HepG2 (cell line): ENCODE results near the gene CDC34. TPM values are rescaled to one million over a fixed set of nuclear protein-coding genes. Genes with fewer than 3 reads are reported as not detected.

ENCODE experiments used
- CENPBD1 ChIP-seq: sonication (generic); formaldehyde crosslinking; IDR thresholded peaks from 2 replicates; pipeline ENCODE4 v1.8.0; 2022; ENCODE audit warnings: missing genetic modification reagents, low read depth, mild to moderate bottlenecking, borderline replicate concordance
- HNF4A ChIP-seq: sonication (generic); formaldehyde crosslinking; IDR thresholded peaks from 2 replicates; pipeline ENCODE4 v1.4.0; 2020; ENCODE audit warnings: missing genetic modification reagents
- KMT2A ChIP-seq: sonication (generic); formaldehyde crosslinking; IDR thresholded peaks from 2 replicates; pipeline ENCODE4 v1.4.0; 2020; ENCODE audit warnings: missing genetic modification reagents
- MTF1 ChIP-seq: sonication (generic); formaldehyde crosslinking; IDR thresholded peaks from 2 replicates; pipeline ENCODE4 v1.5.0; 2020; ENCODE audit warnings: missing genetic modification reagents
- PLRG1 ChIP-seq: fragments of 450-650 bp; conservative IDR thresholded peaks from 2 replicates; pipeline ENCODE4 v1.6.1; 2016
- RAD21 ChIP-seq: fragments of 450-650 bp; formaldehyde crosslinking; IDR thresholded peaks from 2 replicates; pipeline ENCODE4 v1.5.0; 2020; ENCODE audit warnings: mild to moderate bottlenecking
- REST ChIP-seq, 2 experiments: IDR thresholded peaks; 2 replicates each; pipeline ENCODE4 v1.6.1; 2011 to 2012; ENCODE audit warnings: low read length in 2 of 2, borderline replicate concordance in 1 of 2, low read depth in 1 of 2, mild to moderate bottlenecking in 1 of 2, moderate library complexity in 1 of 2
- SALL1 ChIP-seq: sonication (generic); formaldehyde crosslinking; IDR thresholded peaks from 2 replicates; pipeline ENCODE4 v1.8.0; 2022; ENCODE audit warnings: mild to moderate bottlenecking, missing genetic modification reagents
- TEAD3 ChIP-seq: optimal IDR thresholded peaks from 2 replicates; pipeline ENCODE3; 2016; ENCODE audit warnings: borderline replicate concordance
- ZBTB8A ChIP-seq: sonication (generic); formaldehyde crosslinking; IDR thresholded peaks from 2 replicates; pipeline ENCODE4 v1.4.0; 2020; ENCODE audit warnings: mild to moderate bottlenecking, low read depth, missing genetic modification reagents, borderline replicate concordance
- ZNF33B ChIP-seq: sonication (generic); formaldehyde crosslinking; IDR thresholded peaks from 2 replicates; pipeline ENCODE4 v1.5.1; 2020; ENCODE audit warnings: mild to moderate bottlenecking, missing genetic modification reagents
- ZNF34 ChIP-seq: sonication (generic); formaldehyde crosslinking; IDR thresholded peaks from 2 replicates; pipeline ENCODE4 v1.4.0; 2020; ENCODE audit warnings: mild to moderate bottlenecking, missing genetic modification reagents, borderline replicate concordance
- ZNF354B ChIP-seq: sonication (generic); formaldehyde crosslinking; IDR thresholded peaks from 2 replicates; pipeline ENCODE4 v1.8.0; 2022; ENCODE audit warnings: mild to moderate bottlenecking, missing genetic modification reagents
- ZNF761 ChIP-seq: sonication (generic); formaldehyde crosslinking; conservative IDR thresholded peaks from 2 replicates; pipeline ENCODE4 v1.4.0; 2020; ENCODE audit warnings: mild to moderate bottlenecking, missing genetic modification reagents
- polyA plus RNA-seq, 8 experiments: library from polyadenylated mRNA; depleted of rRNA in 3 of 8; stranded (reverse) in 7 of 8; unstranded in 1 of 8; fragments of >200 nt; fragmentation: Illumina TruSeq in 4 of 8; extraction: Trizol in 4 of 8; gene quantifications; 2 replicates each; pipeline versions ENCODE4 v1.2.1 to v1.2.3, GENCODE V29; 2011 to 2016; ENCODE audit warnings: low read depth in 4 of 8, missing spikeins in 1 of 8, mixed read lengths in 1 of 8; ENCODE audit not compliant: insufficient read depth in 1 of 8
- total RNA-seq, 5 experiments: library from RNA; depleted of rRNA; stranded (reverse); fragments of >200 nt; fragmentation: Illumina TruSeq; extraction: Trizol; gene quantifications; 2 replicates each; pipeline ENCODE4 v1.2.3, GENCODE V29; 2016; ENCODE audit warnings: low read depth in 1 of 5
- TF ChIP-seq, protein P1 (sequence below): fragments of 450-650 bp; IDR thresholded peaks from 2 replicates; pipeline ENCODE4 v1.6.1; 2017; ENCODE audit warnings: mild to moderate bottlenecking
- TF ChIP-seq, protein P2 (sequence below): sonication (generic); formaldehyde crosslinking; IDR thresholded peaks from 2 replicates; pipeline ENCODE4 v1.8.0; 2022; ENCODE audit warnings: mild to moderate bottlenecking, missing genetic modification reagents, borderline replicate concordance
- TF ChIP-seq, protein P3 (sequence below): sonication (generic); formaldehyde crosslinking; IDR thresholded peaks from 2 replicates; pipeline ENCODE4 v1.4.0; 2020; ENCODE audit warnings: missing genetic modification reagents

Gene CDC34
- total and polyA plus RNA-seq, 2 of the 13 experiments (the other 11 are each of a cell fraction or from before 2014, with no cell fraction given) = 138 to 150 TPM

DNA sequence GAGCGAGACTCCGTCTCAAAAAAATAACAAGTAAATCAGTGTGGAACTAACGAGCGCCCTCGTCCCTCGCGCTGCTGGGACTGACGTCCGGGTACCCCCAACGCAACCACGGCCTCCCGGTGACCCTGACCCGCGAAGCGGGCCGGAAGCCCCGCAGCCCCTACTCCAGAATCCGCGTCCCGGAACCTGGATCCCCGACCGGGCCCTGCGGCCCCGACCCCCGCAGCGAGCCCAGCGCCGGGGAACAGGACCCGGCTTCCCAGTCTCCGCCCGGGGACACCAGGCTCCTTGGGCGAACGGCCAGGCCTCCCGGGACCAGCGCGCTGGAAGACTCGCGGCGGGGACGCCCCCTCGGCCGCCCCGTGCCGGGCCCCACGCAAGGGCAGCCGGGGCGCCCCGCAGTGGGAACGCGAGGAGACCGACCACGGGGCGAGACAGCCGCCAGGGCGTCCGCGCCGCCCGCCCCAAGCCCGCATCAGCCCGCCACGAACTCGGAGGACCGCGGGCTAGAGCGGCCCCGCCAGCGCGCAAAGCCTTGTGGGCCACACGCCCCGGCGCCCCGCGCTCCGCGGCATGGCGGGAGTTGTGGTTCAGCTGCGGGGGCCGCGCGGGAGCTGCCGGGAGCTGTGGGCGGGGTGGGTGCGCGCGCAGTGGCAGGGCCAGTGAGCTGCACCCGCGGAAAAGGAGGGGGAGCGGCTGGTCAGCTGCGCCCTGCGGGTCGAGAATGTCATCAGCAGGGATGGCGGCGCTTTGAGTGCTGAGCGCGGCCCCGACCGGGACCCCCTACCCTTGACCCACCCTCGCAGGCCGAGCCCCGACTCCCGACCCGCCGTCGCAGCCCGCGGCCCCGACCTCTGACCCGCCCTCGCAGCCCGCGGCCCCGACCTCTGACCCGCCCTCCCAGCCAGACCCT is 42.8 kb upstream of the CDC34 start (continued):
- TF ChIP-seq, protein P1, sequence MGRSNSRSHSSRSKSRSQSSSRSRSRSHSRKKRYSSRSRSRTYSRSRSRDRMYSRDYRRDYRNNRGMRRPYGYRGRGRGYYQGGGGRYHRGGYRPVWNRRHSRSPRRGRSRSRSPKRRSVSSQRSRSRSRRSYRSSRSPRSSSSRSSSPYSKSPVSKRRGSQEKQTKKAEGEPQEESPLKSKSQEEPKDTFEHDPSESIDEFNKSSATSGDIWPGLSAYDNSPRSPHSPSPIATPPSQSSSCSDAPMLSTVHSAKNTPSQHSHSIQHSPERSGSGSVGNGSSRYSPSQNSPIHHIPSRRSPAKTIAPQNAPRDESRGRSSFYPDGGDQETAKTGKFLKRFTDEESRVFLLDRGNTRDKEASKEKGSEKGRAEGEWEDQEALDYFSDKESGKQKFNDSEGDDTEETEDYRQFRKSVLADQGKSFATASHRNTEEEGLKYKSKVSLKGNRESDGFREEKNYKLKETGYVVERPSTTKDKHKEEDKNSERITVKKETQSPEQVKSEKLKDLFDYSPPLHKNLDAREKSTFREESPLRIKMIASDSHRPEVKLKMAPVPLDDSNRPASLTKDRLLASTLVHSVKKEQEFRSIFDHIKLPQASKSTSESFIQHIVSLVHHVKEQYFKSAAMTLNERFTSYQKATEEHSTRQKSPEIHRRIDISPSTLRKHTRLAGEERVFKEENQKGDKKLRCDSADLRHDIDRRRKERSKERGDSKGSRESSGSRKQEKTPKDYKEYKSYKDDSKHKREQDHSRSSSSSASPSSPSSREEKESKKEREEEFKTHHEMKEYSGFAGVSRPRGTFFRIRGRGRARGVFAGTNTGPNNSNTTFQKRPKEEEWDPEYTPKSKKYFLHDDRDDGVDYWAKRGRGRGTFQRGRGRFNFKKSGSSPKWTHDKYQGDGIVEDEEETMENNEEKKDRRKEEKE = no peak
- no peak for TF ChIP-seq CENPBD1 (CRISPR knock-in tag)
- peak; percentile 5; the same call in 1 of the 2 replicates for TF ChIP-seq HNF4A
- TF ChIP-seq ZBTB8A (CRISPR knock-in tag) = 0 out of 2 replicates have a peak, but pooled peaks have one; percentile 36
- TF ChIP-seq ZNF354B (CRISPR knock-in tag) = 0 out of 2 replicates have a peak, but pooled peaks have one; percentile 42
- TF ChIP-seq ZNF761 = peak; percentile 67
- TF ChIP-seq ZNF33B (CRISPR knock-in tag) = 0 out of 2 replicates have a peak, but pooled peaks have one; percentile 46
- peak; percentile 55 for TF ChIP-seq RAD21 (CRISPR knock-in tag)
- peak; percentile 64 for TF ChIP-seq SALL1 (CRISPR knock-in tag)
- peak in 1 of 2 experiments; percentile 50; a peak in 1 of 4 replicates for TF ChIP-seq REST (IDR thresholded peaks at IDR 0.05; ENCODE audit: borderline replicate concordance in 1 of 2, low read depth in 1 of 2, low read length in 2 of 2)
- TF ChIP-seq ZNF34 (CRISPR knock-in tag) = no peak
- TF ChIP-seq KMT2A = peak; percentile 65; the same call in 1 of the 2 replicates
- TF ChIP-seq MTF1 = 0 out of 2 replicates have a peak, but pooled peaks have one; percentile 25
- TF ChIP-seq, protein P2, sequence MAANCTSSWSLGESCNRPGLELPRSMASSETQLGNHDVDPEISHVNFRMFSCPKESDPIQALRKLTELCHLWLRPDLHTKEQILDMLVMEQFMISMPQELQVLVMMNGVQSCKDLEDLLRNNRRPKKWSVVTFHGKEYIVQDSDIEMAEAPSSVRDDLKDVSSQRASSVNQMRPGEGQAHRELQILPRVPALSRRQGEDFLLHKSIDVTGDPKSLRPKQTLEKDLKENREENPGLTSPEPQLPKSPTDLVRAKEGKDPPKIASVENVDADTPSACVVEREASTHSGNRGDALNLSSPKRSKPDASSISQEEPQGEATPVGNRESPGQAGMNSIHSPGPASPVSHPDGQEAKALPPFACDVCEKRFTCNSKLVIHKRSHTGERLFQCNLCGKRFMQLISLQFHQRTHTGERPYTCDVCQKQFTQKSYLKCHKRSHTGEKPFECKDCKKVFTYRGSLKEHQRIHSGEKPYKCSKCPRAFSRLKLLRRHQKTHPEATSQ (CRISPR knock-in tag) = peak; percentile 31; the same call in 1 of the 2 replicates
- TF ChIP-seq, protein P3, sequence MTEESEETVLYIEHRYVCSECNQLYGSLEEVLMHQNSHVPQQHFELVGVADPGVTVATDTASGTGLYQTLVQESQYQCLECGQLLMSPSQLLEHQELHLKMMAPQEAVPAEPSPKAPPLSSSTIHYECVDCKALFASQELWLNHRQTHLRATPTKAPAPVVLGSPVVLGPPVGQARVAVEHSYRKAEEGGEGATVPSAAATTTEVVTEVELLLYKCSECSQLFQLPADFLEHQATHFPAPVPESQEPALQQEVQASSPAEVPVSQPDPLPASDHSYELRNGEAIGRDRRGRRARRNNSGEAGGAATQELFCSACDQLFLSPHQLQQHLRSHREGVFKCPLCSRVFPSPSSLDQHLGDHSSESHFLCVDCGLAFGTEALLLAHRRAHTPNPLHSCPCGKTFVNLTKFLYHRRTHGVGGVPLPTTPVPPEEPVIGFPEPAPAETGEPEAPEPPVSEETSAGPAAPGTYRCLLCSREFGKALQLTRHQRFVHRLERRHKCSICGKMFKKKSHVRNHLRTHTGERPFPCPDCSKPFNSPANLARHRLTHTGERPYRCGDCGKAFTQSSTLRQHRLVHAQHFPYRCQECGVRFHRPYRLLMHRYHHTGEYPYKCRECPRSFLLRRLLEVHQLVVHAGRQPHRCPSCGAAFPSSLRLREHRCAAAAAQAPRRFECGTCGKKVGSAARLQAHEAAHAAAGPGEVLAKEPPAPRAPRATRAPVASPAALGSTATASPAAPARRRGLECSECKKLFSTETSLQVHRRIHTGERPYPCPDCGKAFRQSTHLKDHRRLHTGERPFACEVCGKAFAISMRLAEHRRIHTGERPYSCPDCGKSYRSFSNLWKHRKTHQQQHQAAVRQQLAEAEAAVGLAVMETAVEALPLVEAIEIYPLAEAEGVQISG (CRISPR knock-in tag) = peak; percentile 100
- TF ChIP-seq PLRG1 = no peak
- peak; percentile 48 for TF ChIP-seq TEAD3 (CRISPR knock-in tag)
